Left renal pelvis (tissue), 4 donors: ENCODE results near the gene ELP4. TPM values are rescaled to one million over a fixed set of nuclear protein-coding genes. Genes with fewer than 3 reads are reported as not detected.

Experiments used
- DNase-seq, 4 donors: peaks; one replicate each; pipeline ENCODE4 v3.0.0-alpha.2; 2013; ENCODE audit warnings: low read depth in 4 of 4, low spot score in 3 of 4
- polyA plus RNA-seq, 4 donors: library from polyadenylated mRNA; unstranded; fragments of 120-200 nt; gene quantifications; one replicate each; pipeline ENCODE4 v1.2.1, GENCODE V29; 2013; ENCODE audit not compliant: insufficient read length in 4 of 4

Gene ELP4
- polyA plus RNA-seq, 4 donors, result 24.6 to 35.1 (median 25.8) TPM

DNA sequence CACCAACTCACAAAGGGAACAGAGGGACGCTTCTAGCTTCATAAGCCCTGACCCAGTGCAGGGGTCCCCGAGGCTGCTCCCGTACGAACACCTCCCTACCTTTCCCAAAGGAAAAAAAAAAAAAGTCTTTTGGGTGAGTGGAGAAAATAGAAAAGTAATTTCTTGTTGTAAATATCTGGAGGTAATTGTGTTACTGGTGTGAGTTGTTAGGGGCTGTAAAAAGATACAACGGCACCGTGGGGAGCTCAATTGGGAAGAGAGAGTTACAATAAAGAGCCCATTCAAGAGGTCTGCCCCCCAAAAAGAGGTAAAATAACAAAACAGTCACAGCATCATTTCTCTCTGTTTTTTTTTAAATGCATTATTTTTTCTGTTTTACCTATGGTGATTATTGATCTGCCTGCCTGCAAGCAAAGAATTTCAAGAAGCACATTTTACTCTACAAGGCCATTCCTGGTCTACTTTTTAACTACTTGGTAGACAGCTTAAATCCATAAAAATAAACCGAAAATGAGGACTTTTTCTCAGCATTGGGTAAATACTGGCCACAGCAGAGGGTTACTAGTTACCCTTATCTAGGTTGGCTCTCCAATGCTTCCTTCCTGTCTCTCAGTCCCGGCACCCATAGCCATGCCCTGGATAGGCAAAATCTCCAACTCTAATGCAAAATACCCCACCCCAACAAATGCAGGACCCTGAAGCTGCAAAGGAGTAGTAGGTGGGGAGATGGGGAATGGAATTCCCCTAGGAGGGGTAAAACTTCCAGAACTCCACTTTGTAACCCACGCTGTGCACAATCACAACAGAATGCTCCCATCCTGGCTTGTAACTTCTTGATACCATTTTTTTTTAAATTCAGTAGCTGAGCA, 298.5 kb downstream of the ELP4 start:
- no peak for DNase-seq

DNA sequence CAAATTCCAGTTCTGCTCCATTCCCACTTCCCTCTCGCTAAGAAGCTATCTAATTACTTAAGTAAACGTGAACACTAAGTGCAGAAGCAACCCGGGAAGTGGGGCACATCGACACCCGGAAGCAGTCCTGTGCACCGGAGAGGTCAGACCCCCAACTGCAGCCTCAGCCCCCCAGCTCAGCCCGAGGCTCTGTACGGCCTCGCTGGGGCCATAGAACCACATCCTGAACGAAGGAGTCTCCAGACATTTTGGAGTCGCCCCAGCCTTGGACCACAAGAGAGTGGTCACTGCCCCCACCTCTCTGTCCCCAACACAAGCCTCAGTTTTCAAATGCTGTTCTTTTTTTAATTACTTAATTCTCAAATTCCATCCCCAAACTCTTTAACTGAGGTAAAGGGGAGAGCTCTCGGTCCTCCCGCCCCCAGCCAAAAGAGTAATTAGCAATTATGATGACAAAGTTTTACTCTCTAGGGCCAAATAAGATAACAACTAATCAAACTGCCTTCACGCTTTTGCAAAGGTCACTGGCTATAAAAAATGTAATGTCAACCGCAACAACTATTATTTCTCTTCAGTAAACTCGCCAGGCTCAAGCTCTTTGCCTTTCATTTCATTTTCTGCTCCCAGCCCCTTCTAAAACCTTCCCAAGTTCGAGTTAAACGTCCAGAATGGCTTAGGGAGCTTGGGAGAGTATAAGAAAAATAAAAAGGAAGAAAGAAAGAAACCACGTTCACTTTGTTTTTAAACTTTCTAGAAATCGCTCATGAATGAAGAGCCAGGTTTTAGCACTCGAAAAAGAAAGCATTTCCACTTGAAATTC, 299.4 kb downstream of the ELP4 start:
- DNase-seq, result no peak

- no peak for DNase-seq
Observed at GRCh38 chr11:31809541-31809856, 299.9 kb downstream of the ELP4 start.

- no peak for DNase-seq
Observed at GRCh38 chr11:31809857-31810778, 300.6 kb downstream of the ELP4 start.

GRCh38 chr11:31810779-31811647, 301.4 kb downstream of the ELP4 start, which contains the start of gene PAX6:
Gene PAX6, minus strand, starts transcription at chr11:31811322. Its CDS starts 4,911 bp downstream, at chr11:31806411.
- DNase-seq, result no peak

DNA sequence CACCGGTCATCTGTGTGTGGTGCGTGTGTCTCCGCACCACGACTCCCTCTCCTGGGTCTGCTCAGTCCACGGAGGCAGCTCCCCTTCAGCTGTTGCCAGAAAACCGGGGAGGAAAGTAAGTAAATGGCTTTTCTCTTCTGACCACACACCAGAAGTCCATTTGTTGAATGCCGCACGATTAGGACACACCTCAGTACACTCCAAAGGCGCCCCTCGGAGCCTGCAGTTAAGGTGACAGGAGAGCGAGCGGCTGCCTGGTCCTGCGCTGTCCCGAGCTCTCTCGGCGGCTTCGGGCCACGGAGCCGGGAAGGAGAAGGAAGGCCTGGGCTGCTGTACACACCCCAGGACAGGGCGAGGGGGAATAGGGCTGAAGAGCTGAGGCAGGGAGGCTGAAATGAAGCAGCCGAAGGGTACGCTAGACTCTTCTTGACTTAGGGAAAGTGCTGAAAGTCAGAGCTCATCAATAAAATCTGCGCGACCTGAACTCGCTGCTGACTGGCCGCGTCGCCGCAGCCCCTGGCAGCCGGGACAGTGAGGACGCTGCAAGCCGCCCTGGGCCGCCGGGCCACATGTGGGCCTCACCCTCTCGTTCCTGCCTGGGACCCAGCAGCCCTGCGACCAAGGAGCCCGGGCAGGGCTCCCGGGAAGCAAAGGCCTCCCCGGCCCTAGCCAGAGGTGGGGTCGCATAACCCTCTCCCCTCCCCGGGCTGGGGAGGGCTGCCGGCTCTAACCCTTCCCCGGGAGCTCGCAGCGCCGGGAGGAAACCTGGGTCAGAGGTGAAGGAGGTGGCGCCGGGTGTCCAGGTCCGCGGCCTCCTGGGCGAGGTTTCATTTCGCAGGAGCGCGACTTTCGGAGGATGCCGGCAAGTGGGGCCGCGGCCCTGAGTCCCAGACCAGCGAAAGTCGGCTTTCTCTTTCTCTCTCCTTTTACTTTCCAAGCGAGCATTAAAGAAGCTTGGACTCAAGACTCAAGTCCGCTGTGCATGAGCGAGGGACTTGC, 303.1 kb downstream of the ELP4 start:
- DNase-seq, result no peak

- DNase-seq, result no peak
Observed at GRCh38 chr11:31813391-31814175, 304.0 kb downstream of the ELP4 start.

GRCh38 chr11:31814176-31814868, 304.8 kb downstream of the ELP4 start:
- no peak for DNase-seq

DNA sequence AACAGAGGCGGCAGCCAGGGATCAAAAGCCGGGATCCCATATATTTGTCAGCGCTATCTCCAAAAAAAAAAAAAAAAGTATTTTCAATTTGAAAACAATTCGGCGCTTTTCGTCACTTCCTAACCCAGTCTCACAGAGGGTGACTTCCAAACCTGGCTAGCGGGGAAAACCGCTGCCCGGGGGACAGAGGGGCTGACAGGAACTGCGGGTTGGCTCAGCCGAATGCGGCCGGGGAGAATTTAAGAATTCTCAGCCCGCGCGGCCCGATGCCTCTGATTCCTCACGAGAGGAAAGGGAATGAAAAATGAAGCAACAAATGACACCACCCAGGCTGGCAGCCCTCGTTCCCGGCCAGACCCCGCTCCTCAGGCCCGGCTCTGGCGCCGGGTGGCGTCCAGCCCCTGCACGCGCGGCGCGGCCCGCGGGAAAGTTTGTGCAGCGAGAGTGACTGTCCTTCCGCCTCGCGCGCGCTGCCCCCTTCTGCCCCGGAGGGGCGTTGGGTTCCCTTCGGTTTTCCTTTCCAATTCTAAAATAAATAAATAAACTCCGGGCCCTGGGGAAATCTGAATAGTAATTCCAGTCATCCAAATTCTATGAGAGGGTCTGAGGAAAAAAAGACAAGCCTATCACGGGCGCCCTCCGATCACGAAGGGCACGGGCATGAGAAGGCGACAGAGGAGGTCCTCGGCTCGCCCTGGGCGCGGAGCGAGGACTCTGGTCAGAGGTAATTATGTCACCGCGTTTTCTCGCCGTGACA, 306.3 kb downstream of the ELP4 start:
- no peak for DNase-seq

DNA sequence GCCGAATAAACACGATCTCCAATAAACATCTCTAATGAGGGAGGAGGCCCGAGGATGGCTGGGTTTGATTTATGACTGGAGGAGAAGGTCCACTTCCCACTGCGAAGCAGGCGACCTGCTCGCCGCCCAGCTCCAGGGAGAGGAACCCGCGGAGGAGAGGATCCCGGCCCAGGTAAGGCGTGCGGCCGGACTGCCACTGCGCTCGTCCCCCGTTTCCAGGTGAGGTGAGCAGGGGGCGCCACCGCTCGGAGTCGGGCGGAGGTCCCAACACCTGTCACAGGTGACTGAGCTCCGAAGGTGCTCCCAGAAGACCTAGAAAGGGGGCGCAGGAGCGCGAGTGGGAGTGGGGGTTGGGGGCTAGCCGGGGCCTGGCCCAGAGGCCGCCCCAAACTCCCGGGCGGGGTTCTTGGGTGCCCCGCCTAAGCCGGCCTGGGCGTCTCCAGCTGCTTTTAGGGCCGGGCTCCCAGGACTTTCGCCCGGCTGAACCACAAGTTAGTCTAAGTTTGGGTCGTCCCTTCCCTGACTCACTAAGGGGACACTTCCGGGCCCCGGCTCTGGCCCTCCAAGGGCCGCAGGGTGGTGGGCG, 307.0 kb downstream of the ELP4 start:
- no peak for DNase-seq

- DNase-seq, result no peak
Observed at GRCh38 chr11:31817054-31817620, 307.6 kb downstream of the ELP4 start.

DNA sequence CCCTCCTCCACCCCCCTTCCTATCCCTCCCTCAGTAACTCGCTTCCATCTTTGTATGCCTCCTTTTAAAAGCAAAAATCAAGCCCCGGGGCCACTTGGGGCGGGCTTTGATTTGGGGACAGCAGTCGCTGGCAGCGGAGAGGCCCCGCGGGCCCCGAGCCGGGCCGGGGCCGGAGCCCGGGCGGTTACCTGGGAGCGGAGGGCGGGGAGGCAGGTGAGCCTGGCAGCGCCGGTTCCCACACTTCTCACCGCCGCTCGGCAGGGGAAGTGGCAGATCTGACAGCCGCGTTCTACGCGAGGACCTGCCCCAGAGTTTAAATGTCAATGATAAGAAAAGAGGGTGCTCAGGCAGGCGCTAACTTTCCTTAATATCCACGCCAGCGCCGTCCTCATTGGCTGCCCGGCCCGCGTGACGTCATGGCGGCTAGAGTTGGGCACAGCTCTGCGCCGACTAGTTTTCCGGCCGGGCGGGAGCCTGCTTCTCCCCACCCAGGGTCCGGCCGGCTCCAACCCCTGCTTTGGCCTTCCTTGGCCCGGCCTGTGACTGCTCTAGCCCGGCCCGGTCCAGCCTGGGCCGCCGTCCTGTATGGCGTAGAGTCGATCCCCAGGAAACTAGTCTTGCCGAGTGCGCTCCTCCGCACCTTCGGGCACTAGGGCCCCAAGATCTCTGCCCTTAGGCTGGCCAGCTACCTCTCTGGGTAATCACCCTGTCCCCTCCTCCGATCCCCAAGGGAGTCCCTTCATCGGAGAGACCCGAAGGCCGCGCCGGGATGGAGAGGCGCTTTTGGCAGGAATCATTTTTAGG, 308.3 kb downstream of the ELP4 start:
- no peak for DNase-seq

DNA sequence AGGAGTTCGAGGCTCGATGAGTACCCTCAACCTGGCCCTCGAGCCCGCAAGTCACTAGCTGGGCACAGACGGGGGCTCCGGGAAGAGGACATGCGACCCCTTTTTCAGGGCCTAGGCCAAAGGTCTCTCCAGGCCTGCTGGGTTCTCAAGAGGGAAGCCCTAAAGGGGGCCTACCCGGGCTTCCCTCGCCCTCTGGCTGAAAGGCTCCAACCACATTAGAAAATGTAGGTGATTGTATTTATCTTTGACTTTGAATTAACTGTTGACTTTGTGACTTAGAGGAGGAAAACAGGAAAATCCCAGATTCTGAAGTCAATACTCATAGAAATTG, 308.8 kb downstream of the ELP4 start:
- no peak for DNase-seq

DNA sequence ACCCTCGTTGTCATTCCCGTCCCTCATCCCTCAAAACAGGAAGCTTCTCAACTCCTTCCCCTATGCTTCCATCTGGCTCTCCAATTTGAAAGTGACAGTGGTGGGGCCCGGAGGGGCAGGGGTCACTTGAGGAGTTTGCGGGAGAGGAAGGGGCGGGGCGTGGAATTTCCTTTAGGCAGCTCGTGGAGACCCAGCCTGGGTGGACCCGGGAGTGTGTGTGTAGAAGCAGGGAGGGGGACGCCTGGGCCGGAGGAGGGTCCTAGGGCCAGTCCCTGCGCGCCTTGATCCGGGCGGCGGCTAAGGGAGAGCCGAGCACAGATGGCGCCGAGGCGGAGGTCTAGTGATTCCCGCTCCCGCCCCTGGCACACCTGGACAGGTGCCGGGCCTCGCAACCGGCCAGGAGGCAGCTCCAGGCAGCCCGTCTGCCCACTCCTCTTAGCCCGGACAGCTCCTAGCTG, 309.3 kb downstream of the ELP4 start:
- DNase-seq, result no peak
